ENCODE data around the gene AFF1.

Gene AFF1

DNA sequence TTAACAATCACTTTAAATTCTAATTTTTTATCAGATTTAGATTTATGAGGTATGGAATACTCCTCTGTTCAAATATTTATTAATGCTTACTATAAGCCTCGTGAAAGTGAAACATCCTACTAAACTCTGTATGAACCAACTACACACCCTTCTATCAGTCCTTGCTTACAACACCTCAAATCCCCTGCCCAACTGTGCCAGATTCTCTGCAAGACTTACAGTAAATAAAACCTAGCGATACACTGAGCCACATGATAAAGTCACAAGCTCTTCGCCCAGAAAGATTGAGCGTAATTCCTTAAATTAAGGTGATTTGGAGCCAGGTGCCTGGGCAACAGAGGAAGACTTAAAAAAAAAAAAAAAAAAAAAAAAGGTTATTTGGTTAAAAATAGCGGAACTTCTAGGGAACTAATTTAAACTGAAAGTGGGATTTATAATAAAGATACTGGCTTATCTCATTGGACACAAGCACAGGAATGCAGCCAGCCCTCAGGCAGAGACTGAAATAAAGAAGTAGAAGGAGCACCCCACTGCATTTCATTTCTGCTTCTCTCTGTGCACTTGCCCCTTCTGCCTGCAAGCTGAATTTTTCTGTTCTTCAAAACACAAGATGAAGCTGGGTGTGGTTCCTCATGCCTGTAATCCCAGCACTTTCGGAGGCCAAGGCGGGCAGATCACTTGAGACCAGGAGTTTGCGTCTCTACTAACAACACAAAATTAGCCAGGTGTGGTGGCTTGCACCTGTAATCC, 25.1 kb upstream of the AFF1 start:
- Histone ChIP-seq H3K9me3 (ENCODE audit: control insufficient read depth, low read length) (no peaks in the 10 kb centered on the region), H3K4me1 (ENCODE audit: control insufficient read depth, insufficient read depth, low read length) (peaks cover 20% of the 10 kb centered on the region), H3K9ac (ENCODE audit: low read length) (no peak overlapping the region), H3K4me3 (ENCODE audit: low read length) (no peak overlapping the region), H3K27me3 (replicated peaks; ENCODE audit: control insufficient read depth, insufficient read depth, low read length) (no peaks in the 10 kb centered on the region), H3K36me3 (ENCODE audit: control insufficient read depth, insufficient read depth, low read length, severe bottlenecking) (no peaks in the 10 kb centered on the region)
- no peak for DNase-seq (ENCODE audit: low read depth)

DNA sequence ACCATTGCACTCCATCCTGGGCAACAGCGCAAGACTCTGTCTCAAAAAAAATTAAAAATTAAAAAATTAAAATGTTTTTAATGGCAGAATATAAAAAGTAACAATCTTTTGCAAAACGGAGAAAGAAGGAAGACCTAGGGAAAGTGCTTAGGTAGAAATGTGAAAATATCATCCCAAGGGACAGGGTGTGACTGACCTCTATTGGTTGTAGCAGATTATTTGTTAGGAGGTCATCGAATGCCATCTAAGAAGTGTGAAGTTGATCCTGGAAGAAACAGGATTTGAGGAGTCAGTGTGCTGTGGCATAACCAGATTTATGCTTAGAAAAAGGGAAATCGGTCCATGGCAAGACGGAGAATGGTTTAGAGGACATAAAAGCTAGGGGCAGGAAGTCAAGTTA, 24.4 kb upstream of the AFF1 start:
- peaks cover 20% of the 10 kb centered on the region for H3K4me1 ChIP-seq (ENCODE audit: control insufficient read depth, insufficient read depth, low read length)

GRCh38 chr4:86910820-86911684, 23.8 kb upstream of the AFF1 start:
- Histone ChIP-seq H3K27me3 (replicated peaks; ENCODE audit: control insufficient read depth, insufficient read depth, low read length) (no peaks in the 10 kb centered on the region), H3K9ac (ENCODE audit: low read length) (no peak overlapping the region), H3K36me3 (ENCODE audit: control insufficient read depth, insufficient read depth, low read length, severe bottlenecking) (no peaks in the 10 kb centered on the region), H3K4me1 (ENCODE audit: control insufficient read depth, insufficient read depth, low read length) (peaks cover 22% of the 10 kb centered on the region), H3K4me3 (ENCODE audit: low read length) (no peak overlapping the region), H3K9me3 (ENCODE audit: control insufficient read depth, low read length) (no peaks in the 10 kb centered on the region)
- peak; percentile 53 for DNase-seq (ENCODE audit: low read depth)

More for the DNA sequence above, 24.4 kb upstream of the AFF1 start:
- Histone ChIP-seq H3K9me3 (ENCODE audit: control insufficient read depth, low read length) (no peaks in the 10 kb centered on the region), H3K4me3 (ENCODE audit: low read length) (no peak overlapping the region), H3K9ac (ENCODE audit: low read length) (no peak overlapping the region), H3K36me3 (ENCODE audit: control insufficient read depth, insufficient read depth, low read length, severe bottlenecking) (no peaks in the 10 kb centered on the region), H3K27me3 (replicated peaks; ENCODE audit: control insufficient read depth, insufficient read depth, low read length) (no peaks in the 10 kb centered on the region)
- no peak for DNase-seq (ENCODE audit: low read depth)

GRCh38 chr4:86916392-86916791, 18.4 kb upstream of the AFF1 start:
- H3K27me3 ChIP-seq (replicated peaks; ENCODE audit: control insufficient read depth, insufficient read depth, low read length), result no peaks in the 10 kb centered on the region
- no peak for DNase-seq (ENCODE audit: low read depth)
- H3K4me3 ChIP-seq (ENCODE audit: low read length), result no peak overlapping the region
- H3K9me3 ChIP-seq (ENCODE audit: control insufficient read depth, low read length), result no peaks in the 10 kb centered on the region
- no peaks in the 10 kb centered on the region for H3K36me3 ChIP-seq (ENCODE audit: control insufficient read depth, insufficient read depth, low read length, severe bottlenecking)
- no peak overlapping the region for H3K9ac ChIP-seq (ENCODE audit: low read length)
- peaks cover 39% of the 10 kb centered on the region for H3K4me1 ChIP-seq (ENCODE audit: control insufficient read depth, insufficient read depth, low read length)

GRCh38 chr4:86917212-86918039, 17.4 kb upstream of the AFF1 start:
- Histone ChIP-seq H3K4me3 (ENCODE audit: low read length) (no peak overlapping the region), H3K36me3 (ENCODE audit: control insufficient read depth, insufficient read depth, low read length, severe bottlenecking) (no peaks in the 10 kb centered on the region), H3K4me1 (ENCODE audit: control insufficient read depth, insufficient read depth, low read length) (peaks cover 47% of the 10 kb centered on the region), H3K9ac (ENCODE audit: low read length) (no peak overlapping the region), H3K27me3 (replicated peaks; ENCODE audit: control insufficient read depth, insufficient read depth, low read length) (no peaks in the 10 kb centered on the region), H3K9me3 (ENCODE audit: control insufficient read depth, low read length) (no peaks in the 10 kb centered on the region)
- no peak for DNase-seq (ENCODE audit: low read depth)

GRCh38 chr4:86918539-86919072, 16.2 kb upstream of the AFF1 start:
- Histone ChIP-seq H3K4me3 (ENCODE audit: low read length) (no peak overlapping the region), H3K36me3 (ENCODE audit: control insufficient read depth, insufficient read depth, low read length, severe bottlenecking) (no peaks in the 10 kb centered on the region), H3K27me3 (replicated peaks; ENCODE audit: control insufficient read depth, insufficient read depth, low read length) (no peaks in the 10 kb centered on the region), H3K9ac (ENCODE audit: low read length) (peak overlapping the region; percentile 63), H3K4me1 (ENCODE audit: control insufficient read depth, insufficient read depth, low read length) (peaks cover 47% of the 10 kb centered on the region), H3K9me3 (ENCODE audit: control insufficient read depth, low read length) (no peaks in the 10 kb centered on the region)
- DNase-seq (ENCODE audit: low read depth), result peak; percentile 42

GRCh38 chr4:86919561-86920223, 15.1 kb upstream of the AFF1 start:
- DNase-seq (ENCODE audit: low read depth), result no peak
- no peaks in the 10 kb centered on the region for H3K9me3 ChIP-seq (ENCODE audit: control insufficient read depth, low read length)
- peaks cover 54% of the 10 kb centered on the region for H3K4me1 ChIP-seq (ENCODE audit: control insufficient read depth, insufficient read depth, low read length)
- no peak overlapping the region for H3K4me3 ChIP-seq (ENCODE audit: low read length)
- peak overlapping the region; percentile 63 for H3K9ac ChIP-seq (ENCODE audit: low read length)
- H3K36me3 ChIP-seq (ENCODE audit: control insufficient read depth, insufficient read depth, low read length, severe bottlenecking), result no peaks in the 10 kb centered on the region
- no peaks in the 10 kb centered on the region for H3K27me3 ChIP-seq (replicated peaks; ENCODE audit: control insufficient read depth, insufficient read depth, low read length)

DNA sequence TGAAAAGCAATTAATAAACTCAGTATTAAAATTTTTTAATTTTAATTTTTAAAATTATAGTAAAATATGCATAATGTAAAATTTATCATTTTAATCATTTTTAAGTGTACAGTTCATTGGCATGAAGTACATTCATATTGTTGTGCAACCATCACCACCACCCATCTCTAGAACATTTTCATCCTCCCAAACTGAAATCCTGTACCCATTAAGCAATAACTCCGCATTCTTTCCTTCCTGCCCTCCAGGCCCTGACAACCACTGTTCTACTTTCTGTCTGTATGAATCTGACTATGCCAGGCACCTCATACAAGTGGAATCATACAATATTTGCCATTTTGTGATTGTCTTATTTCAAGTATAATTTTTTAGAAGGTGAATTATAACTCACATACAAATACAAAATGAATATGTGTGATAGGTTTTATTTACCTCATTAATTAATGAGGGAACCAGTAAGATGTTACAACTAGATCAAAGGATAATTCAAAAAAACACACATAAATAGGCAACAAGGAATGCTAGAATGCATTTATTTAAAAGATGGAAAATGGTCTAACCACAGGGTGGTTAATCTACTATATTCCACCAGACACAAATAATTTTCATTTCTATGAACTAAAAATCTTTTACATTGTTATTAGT, 13.1 kb upstream of the AFF1 start:
- Histone ChIP-seq H3K27me3 (replicated peaks; ENCODE audit: control insufficient read depth, insufficient read depth, low read length) (no peaks in the 10 kb centered on the region), H3K4me3 (ENCODE audit: low read length) (peak overlapping the region; percentile 39), H3K4me1 (ENCODE audit: control insufficient read depth, insufficient read depth, low read length) (peaks cover 65% of the 10 kb centered on the region), H3K36me3 (ENCODE audit: control insufficient read depth, insufficient read depth, low read length, severe bottlenecking) (no peaks in the 10 kb centered on the region), H3K9me3 (ENCODE audit: control insufficient read depth, low read length) (no peaks in the 10 kb centered on the region), H3K9ac (ENCODE audit: low read length) (peak overlapping the region; percentile 85)
- DNase-seq (ENCODE audit: low read depth), result peak; percentile 92

DNA sequence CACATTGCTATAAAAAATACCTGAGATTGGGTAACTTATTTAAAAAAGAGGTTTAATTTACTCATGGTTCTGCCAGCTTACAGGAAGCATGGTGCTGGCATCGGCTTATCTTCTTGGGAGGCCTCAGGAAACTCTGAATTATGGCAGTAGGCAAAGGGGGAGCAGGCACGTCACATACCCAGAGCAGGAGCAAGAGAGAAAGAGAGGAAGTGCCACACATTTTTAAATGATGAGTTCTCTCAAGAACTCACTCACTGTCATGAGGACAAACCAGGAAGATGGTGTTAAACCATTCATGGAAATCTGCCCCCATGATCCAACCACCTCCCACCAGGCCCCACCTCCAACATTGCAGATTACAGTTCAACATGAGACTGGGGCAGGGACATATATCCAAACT, 10.0 kb upstream of the AFF1 start:
- Histone ChIP-seq H3K27me3 (replicated peaks; ENCODE audit: control insufficient read depth, insufficient read depth, low read length) (no peaks in the 10 kb centered on the region), H3K4me3 (ENCODE audit: low read length) (no peak overlapping the region), H3K9me3 (ENCODE audit: control insufficient read depth, low read length) (no peaks in the 10 kb centered on the region), H3K9ac (ENCODE audit: low read length) (peak overlapping the region; percentile 50), H3K36me3 (ENCODE audit: control insufficient read depth, insufficient read depth, low read length, severe bottlenecking) (peaks cover 1% of the 10 kb centered on the region), H3K4me1 (ENCODE audit: control insufficient read depth, insufficient read depth, low read length) (peaks cover 64% of the 10 kb centered on the region)
- peak; percentile 42 for DNase-seq (ENCODE audit: low read depth)

DNA sequence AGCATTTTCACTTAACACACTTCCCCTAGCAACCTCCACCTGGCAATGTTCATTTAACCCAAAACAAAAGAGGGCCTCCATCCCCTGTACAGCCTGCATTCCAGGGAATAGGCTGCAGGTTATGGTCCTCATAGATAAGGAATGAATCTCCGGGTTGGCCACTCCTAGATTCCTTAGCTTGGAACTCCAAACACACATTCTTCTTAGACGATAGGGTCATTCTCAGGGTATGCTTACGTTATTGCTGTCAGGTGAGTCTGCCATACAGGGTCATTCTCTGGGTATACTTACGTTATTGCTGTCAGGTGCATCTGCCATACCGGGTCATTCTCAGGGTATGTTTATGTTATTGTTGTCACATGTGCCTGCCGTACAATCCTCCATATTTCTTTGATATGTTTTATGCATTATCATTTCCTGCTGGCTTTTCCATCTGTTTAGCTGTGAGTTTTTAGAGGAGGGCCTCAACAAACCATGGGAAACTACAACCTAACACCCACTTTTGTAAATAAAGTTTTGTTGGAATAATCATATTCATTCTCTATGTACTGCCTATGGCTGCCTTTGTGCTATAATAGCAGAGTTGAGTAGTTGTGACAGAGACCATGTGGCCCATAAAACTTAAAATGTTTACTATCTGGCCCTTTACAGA, 8.2 kb upstream of the AFF1 start:
- no peak for DNase-seq (ENCODE audit: low read depth)
- H3K9ac ChIP-seq (ENCODE audit: low read length), result no peak overlapping the region
- H3K36me3 ChIP-seq (ENCODE audit: control insufficient read depth, insufficient read depth, low read length, severe bottlenecking), result peaks cover 19% of the 10 kb centered on the region
- H3K9me3 ChIP-seq (ENCODE audit: control insufficient read depth, low read length), result no peaks in the 10 kb centered on the region
- no peaks in the 10 kb centered on the region for H3K27me3 ChIP-seq (replicated peaks; ENCODE audit: control insufficient read depth, insufficient read depth, low read length)
- no peak overlapping the region for H3K4me3 ChIP-seq (ENCODE audit: low read length)
- H3K4me1 ChIP-seq (ENCODE audit: control insufficient read depth, insufficient read depth, low read length), result peaks cover 48% of the 10 kb centered on the region

Measured in adipocyte (in vitro differentiated cells).